Measurements from ENCODE around the gene RNU7-1. TPM values are rescaled to one million over a fixed set of nuclear protein-coding genes. Genes with fewer than 3 reads are reported as not detected.
A peak's percentile ranks its signal among the peaks of the same experiment; 100 is the strongest.

The RNU7-1 gene
- total RNA-seq, 1 experiment from 2014 or later, result not detected

GRCh38 chr12:6964605-6965025, 21.0 kb downstream of the RNU7-1 start:
- CTCF ChIA-PET, result interaction anchor here (0.8 to 5.5 kb wide), 6 partner anchors 19 to 95 kb away, joined by 3 to 90 read pairs (median 8); partner anchors contain the start of genes C12orf57, RNU7-1 and SPSB2
- H3K27me3 Mint-ChIP-seq (ENCODE audit: unreplicated experiment), result no peaks in the 10 kb centered on the region
- H3K36me3 Mint-ChIP-seq (ENCODE audit: insufficient read depth, unreplicated experiment), result peaks cover 95% of the 10 kb centered on the region
- no peak for DNase-seq
- H3K27ac Mint-ChIP-seq (ENCODE audit: unreplicated experiment), result peak overlapping the region; percentile 87
- no TSS peak for BruUV-seq (replicated peaks)
- H3K4me1 Mint-ChIP-seq (ENCODE audit: low read depth, unreplicated experiment), result peaks cover 50% of the 10 kb centered on the region
- peak overlapping the region; percentile 79 for H3K4me3 Mint-ChIP-seq (ENCODE audit: low read depth, unreplicated experiment)
- no peak for TF ChIP-seq CTCF (IDR thresholded peaks at IDR 0.05; ENCODE audit: unreplicated experiment)
- no peaks in the 10 kb centered on the region for H3K9me3 Mint-ChIP-seq (ENCODE audit: low read depth, unreplicated experiment)
- intact Hi-C loops (cut with micrococcal nuclease; ENCODE audit: unreplicated experiment), result no loop called here

GRCh38 chr12:6965026-6965661, 21.5 kb downstream of the RNU7-1 start:
- H3K4me3 Mint-ChIP-seq (ENCODE audit: low read depth, unreplicated experiment), result peak overlapping the region; percentile 79
- no peaks in the 10 kb centered on the region for H3K27me3 Mint-ChIP-seq (ENCODE audit: unreplicated experiment)
- no peaks in the 10 kb centered on the region for H3K9me3 Mint-ChIP-seq (ENCODE audit: low read depth, unreplicated experiment)
- CTCF ChIA-PET, result interaction anchor here (0.8 to 5.5 kb wide), 6 partner anchors 20 to 96 kb away, joined by 3 to 90 read pairs (median 8); partner anchors contain the start of genes C12orf57, RNU7-1 and SPSB2
- peaks cover 95% of the 10 kb centered on the region for H3K36me3 Mint-ChIP-seq (ENCODE audit: insufficient read depth, unreplicated experiment)
- H3K27ac Mint-ChIP-seq (ENCODE audit: unreplicated experiment), result peak overlapping the region; percentile 87
- H3K4me1 Mint-ChIP-seq (ENCODE audit: low read depth, unreplicated experiment), result peaks cover 50% of the 10 kb centered on the region
- intact Hi-C loops (cut with micrococcal nuclease; ENCODE audit: unreplicated experiment), result no loop called here
- peak; percentile 90 for TF ChIP-seq CTCF (IDR thresholded peaks at IDR 0.05; ENCODE audit: unreplicated experiment)
- DNase-seq, result peak; percentile 89
- no TSS peak for BruUV-seq (replicated peaks)

- Mint-ChIP-seq H3K4me3 (ENCODE audit: low read depth, unreplicated experiment) (peak overlapping the region; percentile 79), H3K27me3 (ENCODE audit: unreplicated experiment) (no peaks in the 10 kb centered on the region), H3K9me3 (ENCODE audit: low read depth, unreplicated experiment) (no peaks in the 10 kb centered on the region), H3K4me1 (ENCODE audit: low read depth, unreplicated experiment) (peaks cover 47% of the 10 kb centered on the region), H3K27ac (ENCODE audit: unreplicated experiment) (peak overlapping the region; percentile 87), H3K36me3 (ENCODE audit: insufficient read depth, unreplicated experiment) (peaks cover 95% of the 10 kb centered on the region)
- CTCF ChIA-PET, result interaction anchor here (2.5 to 5.5 kb wide), 2 partner anchors 21 to 97 kb away, joined by 17 to 90 read pairs; partner anchors contain the start of genes C12orf57 and RNU7-1
- intact Hi-C loops (cut with micrococcal nuclease; ENCODE audit: unreplicated experiment), result no loop called here
- TF ChIP-seq CTCF (IDR thresholded peaks at IDR 0.05; ENCODE audit: unreplicated experiment), result no peak
- no TSS peak for BruUV-seq (replicated peaks)
- no peak for DNase-seq
These were observed 22.1 kb downstream of the RNU7-1 start for GRCh38 chr12:6965714-6966113.

- Mint-ChIP-seq H3K4me3 (ENCODE audit: low read depth, unreplicated experiment) (no peak overlapping the region), H3K27ac (ENCODE audit: unreplicated experiment) (peak overlapping the region; percentile 41), H3K9me3 (ENCODE audit: low read depth, unreplicated experiment) (no peaks in the 10 kb centered on the region), H3K36me3 (ENCODE audit: insufficient read depth, unreplicated experiment) (peaks cover 96% of the 10 kb centered on the region), H3K4me1 (ENCODE audit: low read depth, unreplicated experiment) (peaks cover 41% of the 10 kb centered on the region), H3K27me3 (ENCODE audit: unreplicated experiment) (no peaks in the 10 kb centered on the region)
- CTCF ChIA-PET, result interaction anchor here (0.7 kb wide), 1 partner anchor 75 kb away, joined by 3 read pairs; no protein-coding TSS in a partner anchor
- BruUV-seq (replicated peaks), result no TSS peak
- intact Hi-C loops (cut with micrococcal nuclease; ENCODE audit: unreplicated experiment), result no loop called here
- no peak for DNase-seq
- TF ChIP-seq CTCF (IDR thresholded peaks at IDR 0.05; ENCODE audit: unreplicated experiment), result no peak
These were observed 22.7 kb downstream of the RNU7-1 start for GRCh38 chr12:6966351-6966750.

All from Calu3 (cell line).